Peyer's patch (tissue), 4 donors: Measurements from ENCODE around the gene IKZF3.

Source experiments
- POLR2A ChIP-seq, 2 donors: fragments of 450-650 bp; IDR thresholded peaks; one replicate each; pipeline ENCODE4 v1.5.1; 2017; ENCODE audit warnings: antibody characterized with exemption in 2 of 2, mild to moderate bottlenecking in 2 of 2, moderate library complexity in 2 of 2
- TF ChIP-seq, protein P1 (sequence below), 6 experiments: fragments of 450-650 bp in 4 of 6; fragments of 200-600 bp in 2 of 6; sonication (generic) in 1 of 6; IDR thresholded peaks; one replicate each; pipeline ENCODE4 v1.5.1; 2017 to 2019; ENCODE audit warnings: antibody characterized with exemption in 6 of 6, mild to moderate bottlenecking in 3 of 6, moderate library complexity in 1 of 6

DNA sequence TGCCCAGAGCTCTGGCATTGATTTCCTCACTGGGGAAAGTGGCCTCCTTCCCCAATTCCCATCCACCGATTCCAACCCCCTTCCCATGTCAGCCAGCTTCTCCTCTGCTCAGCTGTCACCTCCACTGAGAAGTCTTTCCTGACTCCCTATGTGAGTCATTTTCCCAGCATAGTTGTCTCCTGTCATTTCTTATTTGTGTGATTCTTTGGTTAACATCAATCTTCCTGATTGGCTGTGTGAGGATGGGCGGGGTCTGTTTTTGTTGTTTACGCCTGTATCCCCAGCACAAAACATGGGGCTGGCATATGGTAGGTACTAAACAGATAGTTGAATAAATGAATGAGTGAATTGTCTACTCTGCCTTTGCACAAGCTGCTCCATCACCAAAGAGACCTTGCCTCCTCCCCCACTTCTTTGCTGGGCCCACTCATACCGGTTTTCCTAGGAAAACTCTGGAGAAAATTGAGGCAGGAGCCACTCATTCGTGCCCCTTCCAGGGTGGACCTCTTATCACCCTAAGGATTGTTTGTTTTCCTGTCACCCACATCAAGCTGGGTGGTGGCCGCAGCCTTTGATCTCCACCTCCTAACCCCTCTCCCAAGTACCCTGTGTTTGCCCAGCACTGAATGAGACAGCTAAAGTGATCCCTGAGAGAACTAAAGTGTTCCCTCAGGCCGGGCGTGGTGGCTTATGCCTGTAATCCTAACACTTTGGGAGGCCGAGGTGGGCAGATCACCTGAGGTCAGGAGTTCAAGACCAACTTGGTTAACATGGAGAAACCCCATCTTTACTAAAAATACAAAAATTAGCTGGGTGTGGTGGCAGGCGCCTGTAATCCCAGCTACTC, 127.6 kb downstream of the IKZF3 start:
- TF ChIP-seq, protein P1, sequence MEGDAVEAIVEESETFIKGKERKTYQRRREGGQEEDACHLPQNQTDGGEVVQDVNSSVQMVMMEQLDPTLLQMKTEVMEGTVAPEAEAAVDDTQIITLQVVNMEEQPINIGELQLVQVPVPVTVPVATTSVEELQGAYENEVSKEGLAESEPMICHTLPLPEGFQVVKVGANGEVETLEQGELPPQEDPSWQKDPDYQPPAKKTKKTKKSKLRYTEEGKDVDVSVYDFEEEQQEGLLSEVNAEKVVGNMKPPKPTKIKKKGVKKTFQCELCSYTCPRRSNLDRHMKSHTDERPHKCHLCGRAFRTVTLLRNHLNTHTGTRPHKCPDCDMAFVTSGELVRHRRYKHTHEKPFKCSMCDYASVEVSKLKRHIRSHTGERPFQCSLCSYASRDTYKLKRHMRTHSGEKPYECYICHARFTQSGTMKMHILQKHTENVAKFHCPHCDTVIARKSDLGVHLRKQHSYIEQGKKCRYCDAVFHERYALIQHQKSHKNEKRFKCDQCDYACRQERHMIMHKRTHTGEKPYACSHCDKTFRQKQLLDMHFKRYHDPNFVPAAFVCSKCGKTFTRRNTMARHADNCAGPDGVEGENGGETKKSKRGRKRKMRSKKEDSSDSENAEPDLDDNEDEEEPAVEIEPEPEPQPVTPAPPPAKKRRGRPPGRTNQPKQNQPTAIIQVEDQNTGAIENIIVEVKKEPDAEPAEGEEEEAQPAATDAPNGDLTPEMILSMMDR (IDR thresholded peaks at IDR 0.05): no peak
- no peak for TF ChIP-seq POLR2A (IDR thresholded peaks at IDR 0.05)
